NCI-H1092 treated with DMSO at 0.1 percent for 48 hours (cell line): ENCODE data around the gene PTPRN.
A peak's percentile ranks its signal among the peaks of the same experiment; 100 is the strongest.

Experiments
- DNase-seq: peaks from one replicate; lab custom pipeline; 2025; lab: John Stamatoyannopoulos, UW

The PTPRN gene

GRCh38 chr2:219308142-219309101, 779 bp downstream of the PTPRN start:
- DNase-seq: peak; percentile 3

- DNase-seq: no peak
Observed at GRCh38 chr2:219306047-219306446, 3.2 kb downstream of the PTPRN start.

DNA sequence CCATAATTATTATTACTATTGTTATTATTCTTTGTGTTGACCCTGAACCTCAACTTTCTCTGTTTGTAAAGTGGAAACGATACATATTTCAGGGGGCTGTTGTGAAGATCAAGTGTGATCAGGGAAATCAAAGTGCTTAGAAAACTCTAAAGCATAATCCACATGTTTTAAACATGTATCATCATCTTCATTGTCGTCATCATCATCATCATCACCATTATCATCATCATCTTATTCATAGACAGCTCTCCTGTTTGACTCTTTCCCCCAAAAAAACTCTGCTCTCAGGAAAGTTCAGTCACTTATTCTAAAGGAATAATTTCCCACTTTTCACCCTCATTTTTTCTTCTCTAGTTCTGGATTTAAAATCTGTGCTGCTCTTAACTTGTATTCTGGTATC, 5.0 kb downstream of the PTPRN start:
- no peak for DNase-seq

DNA sequence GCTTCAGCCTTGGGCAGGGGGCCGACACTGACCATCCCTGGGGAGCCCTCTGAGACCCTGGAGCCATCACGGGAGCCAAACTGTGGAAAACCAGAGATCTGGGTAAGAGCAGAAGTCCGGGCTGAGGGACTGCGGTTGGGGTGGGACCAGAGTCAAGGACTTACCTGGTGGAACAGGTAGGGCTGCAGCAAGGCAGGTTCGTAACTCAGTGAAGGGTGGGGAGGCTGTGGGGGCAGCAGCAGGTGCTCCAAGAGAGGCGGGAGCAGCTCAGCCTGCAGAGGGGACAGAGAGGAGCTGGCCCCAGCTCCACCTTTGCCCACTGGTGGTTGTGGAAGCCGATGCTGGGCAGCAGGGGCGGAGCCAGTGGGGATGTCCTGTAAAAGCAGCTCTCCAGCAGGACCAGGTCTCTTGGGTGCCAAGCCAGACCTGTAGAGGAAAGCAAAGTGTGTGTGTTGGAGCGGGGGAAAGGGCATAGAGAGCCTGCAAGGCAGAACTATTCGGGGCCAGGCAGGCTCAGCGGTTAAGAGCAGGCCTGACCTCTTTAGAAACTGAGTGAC, 6.7 kb downstream of the PTPRN start:
- no peak for DNase-seq

DNA sequence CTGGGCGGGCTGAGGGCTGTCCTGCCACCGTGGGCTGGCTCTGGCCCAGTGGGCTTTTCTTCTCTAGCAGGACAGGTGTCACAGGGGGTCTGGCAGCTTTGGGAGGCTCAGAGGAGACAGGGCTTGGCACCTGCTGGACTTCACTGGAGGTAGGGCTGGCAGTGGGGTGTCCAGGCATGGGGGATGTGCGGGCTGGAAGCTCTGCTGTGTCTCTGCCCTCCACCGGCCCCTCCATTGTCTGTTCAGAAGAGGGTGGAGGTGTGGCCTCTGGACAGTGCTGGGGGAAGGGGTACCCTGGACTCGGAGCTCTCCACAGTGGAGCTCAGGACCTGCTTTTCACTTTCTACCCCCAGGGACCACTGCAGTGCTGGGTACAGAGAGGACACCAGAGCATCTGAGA, 9.2 kb downstream of the PTPRN start:
- no peak for DNase-seq

DNA sequence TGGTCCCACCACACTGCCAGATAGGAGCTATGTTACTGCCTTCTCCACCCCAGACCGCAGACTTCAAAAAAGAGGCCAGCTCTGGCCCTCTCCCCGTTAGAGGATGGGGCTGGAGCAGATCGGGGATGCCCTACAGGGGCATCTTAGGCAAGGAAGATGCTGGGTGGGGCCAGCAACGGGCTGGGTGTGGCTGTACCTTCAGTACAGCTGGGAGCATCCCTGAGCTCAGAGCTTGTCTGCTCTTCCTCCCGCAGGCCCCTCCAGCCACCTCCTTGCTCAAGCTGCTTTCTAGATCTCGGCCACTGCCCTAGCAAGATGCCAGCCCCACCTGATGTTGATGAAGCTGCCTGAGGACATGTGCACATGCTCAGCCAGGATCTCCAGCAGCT, 9.8 kb downstream of the PTPRN start:
- DNase-seq: no peak

DNA sequence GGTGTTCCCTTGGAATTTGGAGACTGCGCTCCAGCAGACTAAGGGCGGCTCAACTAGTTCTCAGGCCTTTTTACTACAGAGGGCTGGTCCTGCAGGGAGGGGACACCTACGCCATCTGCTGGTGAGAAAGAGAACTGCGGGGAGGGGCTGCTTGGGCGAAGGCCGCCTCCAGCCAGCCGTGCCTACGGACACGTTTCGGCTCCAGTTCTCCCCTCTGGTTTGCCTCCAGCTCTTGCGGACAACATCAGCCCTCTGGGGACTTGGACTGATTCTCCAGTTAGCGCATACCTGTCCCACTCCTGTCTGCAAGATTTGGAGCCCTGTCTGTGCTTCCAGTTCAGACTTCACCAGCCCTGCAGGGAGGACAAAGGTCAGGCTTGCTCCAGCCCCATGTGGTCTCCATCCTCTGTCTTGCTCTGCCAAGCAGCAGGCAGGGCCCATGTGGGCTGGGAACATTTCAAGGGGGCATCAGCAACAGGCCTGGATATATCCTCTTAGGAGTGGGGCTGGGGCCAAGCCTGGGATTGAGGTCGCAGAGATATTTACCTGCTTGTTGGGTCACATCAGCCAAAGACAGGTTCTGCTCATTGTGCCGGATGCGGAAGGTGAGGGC, 10.3 kb downstream of the PTPRN start:
- peak; percentile 54 for DNase-seq

DNA sequence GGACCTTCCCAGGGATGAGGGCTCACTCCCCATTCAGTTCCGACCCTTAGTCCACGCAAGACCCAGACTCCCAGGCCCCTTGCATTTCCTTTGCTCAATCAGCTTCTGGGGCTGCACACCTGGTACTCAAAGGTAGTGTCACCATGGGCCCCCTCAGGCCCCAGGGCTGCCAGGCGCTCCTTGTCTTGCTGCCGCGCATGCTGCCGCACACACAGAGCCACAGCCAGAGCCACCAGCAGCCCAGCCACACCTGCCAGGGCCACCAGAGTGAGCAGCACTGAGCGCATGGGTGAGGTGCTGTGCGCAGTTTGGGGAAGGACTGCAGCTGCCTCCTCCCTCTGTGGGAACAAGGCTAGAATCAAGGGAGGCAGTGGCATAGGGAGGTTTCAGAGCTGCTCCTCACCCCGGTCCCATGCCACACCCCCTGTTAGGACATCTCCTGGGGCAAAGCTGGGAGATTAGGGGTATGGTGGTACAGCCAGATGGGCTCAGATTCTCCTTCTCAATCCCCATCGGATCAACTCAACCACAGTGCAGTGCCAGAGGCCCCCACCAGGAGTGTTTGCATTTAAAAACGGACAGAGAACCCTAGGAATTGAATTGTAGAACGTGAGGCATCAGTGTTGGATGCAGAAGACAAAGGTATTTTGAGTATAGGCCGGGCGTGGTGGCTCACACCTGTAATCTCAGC, 11.3 kb downstream of the PTPRN start:
- DNase-seq: no peak

GRCh38 chr2:219296631-219297391, 12.4 kb downstream of the PTPRN start:
- no peak for DNase-seq

GRCh38 chr2:219296142-219296541, 13.1 kb downstream of the PTPRN start:
- no peak for DNase-seq

GRCh38 chr2:219294356-219295351, 14.5 kb downstream of the PTPRN start:
- peak; percentile 53 for DNase-seq

DNA sequence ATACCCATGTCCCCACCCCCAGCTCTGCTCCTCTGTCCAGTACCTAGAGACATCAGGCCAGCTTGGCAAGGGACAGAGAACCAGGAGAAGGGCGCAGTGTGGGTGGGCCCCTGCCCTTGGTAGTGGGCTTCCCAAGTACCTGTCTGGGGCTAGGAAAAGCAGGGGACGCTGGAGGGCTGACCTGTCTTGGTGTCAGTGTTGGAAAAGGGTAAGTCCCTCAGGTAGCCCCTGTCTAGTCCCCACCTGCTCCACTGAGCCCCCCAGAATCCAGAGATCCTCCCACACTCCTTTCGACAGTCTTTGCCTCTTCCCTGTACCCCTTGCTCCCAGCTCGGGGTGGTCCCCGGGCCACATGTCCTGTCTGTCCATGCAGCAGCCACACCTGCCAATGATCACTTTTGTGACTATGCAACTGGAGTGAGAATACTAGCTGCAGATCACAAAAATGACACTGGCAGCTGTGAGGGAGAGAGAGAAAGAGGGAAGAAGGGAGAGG, 15.4 kb downstream of the PTPRN start:
- no peak for DNase-seq

GRCh38 chr2:219292616-219293015, 16.6 kb downstream of the PTPRN start:
- DNase-seq: no peak

DNA sequence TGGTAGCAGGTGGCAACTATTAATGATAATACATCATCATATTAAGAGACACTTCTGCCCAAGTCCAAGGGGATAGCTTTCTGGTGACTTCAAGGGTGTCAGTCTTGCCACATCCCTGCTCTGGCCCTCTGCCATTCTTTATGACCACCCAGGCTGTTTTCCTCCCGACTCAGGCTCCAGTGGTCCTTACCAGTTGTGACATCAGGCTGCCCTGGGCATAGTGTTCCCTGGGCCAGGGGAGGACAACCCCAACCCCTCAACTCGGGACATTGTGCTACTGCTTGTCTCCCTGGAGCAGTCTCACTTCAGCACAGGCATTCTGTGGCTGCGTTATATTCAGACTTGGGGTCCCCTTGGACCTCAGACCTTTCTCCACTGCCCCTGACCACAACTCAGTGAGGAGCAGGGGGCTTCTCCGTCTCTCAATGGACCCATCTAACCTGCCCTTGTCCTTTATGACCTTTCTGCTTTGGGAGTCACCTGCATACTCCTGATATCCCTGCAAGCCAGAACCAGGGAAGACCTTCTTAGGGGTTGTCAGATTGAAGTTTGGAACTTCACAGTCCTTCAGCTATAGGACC, 17.2 kb downstream of the PTPRN start:
- DNase-seq: no peak

DNA sequence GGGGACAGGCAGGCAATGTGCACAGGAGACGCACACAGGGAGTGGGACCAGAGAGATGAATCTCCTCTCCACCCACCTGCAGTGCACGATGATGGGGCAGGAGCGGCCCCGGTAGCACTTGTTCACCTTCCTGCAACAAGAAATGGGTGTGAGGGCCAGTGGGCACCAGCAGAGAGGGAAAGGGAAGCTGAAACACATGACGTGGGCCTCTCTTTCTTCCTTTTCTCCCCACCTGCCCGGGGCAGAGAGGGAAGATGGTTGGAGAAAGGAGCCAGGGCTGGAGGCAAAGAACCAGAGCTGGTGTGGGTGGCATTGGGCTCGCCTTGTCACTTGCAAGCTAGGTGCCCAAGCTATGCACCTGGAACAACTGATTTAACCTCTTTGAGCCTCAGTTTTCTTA, 17.8 kb downstream of the PTPRN start:
- DNase-seq: no peak

DNA sequence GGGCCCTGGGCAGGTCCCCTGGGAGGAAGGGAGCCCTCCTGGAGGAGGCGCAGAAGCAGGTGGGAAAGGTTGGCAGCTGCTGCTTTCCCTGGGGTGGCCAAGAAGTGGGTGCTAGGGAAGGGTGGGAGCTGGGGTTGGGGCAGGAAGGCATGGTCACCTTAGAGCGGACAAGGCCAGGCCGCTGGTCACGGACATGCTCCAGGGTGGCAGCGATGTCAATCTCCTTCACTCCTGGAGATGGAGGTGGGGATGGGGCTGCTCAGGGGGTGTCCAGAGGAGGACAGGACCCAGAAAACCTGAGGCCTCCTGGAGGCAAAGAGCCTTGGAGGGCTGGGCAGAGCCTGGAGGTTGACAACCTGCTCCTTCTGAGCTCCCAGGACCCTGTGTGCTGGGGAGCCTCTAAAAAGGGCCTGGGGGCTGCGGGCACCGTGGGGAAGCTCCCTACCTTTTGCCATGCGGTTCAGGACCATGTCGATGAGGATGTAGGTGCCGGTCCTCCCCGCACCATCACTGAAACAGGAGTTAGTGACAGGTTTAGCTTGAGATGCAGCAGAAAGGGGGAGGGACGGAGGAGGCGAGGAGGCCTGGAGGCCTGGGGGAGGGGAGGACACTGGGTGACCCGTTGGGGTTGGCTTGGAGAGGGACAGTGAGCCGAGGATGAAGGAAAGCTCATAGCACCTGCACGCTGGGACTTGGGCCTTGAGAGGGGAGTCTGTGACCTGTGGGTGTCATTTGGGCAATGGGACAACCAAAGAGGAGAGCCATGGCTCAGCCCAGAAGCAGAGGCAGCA, 18.6 kb downstream of the PTPRN start:
- no peak for DNase-seq

GRCh38 chr2:219289537-219290361, 19.5 kb downstream of the PTPRN start:
- peak; percentile 20 for DNase-seq

- DNase-seq: peak; percentile 20
Observed at GRCh38 chr2:219289195-219289536, 20.0 kb downstream of the PTPRN start.
